AG04450 (cell line): ENCODE results near the gene FARS2. TPM values are rescaled to one million over a fixed set of nuclear protein-coding genes. Genes with fewer than 3 reads are reported as not detected.

Experiments used
- CTCF ChIA-PET: fragments of 300-600, 350-600 bp; formaldehyde crosslinking; extraction: SDS; loops from one replicate; lab custom pipeline; 2022; ENCODE audit warnings: antibody characterized with exemption, inconsistent platforms; lab: Charles Lee
- POLR2A ChIA-PET: fragments of 350-600 bp; formaldehyde crosslinking; extraction: SDS; loops from one replicate; lab custom pipeline; 2021; ENCODE audit warnings: antibody characterized with exemption, inconsistent platforms; lab: Yijun Ruan, JAX
- DNase-seq: peaks from one replicate; pipeline ENCODE4 v3.0.0-alpha.2; 2011; ENCODE audit warnings: low read depth, low spot score
- H3K27ac ChIP-seq: one replicate; pipeline ENCODE4 v1.5.1; 2012; ENCODE audit warnings: low read depth, low read length, control low read depth
- H3K27me3 ChIP-seq: one replicate; pipeline ENCODE4 v1.6.0; 2012; ENCODE audit warnings: low read length; ENCODE audit not compliant: control insufficient read depth, insufficient read depth
- H3K4me3 ChIP-seq: 2 replicates; pipeline ENCODE4 v1.5.1; 2011; ENCODE audit warnings: mild to moderate bottlenecking, low read depth, low read length, control low read depth
- H3K9me3 ChIP-seq: 2 replicates; pipeline ENCODE4 v1.5.1; 2012; ENCODE audit warnings: low read length; ENCODE audit not compliant: control insufficient read depth, insufficient read depth
- CTCF ChIP-seq: IDR thresholded peaks from 2 replicates; pipeline ENCODE4 v1.5.1; 2011; ENCODE audit warnings: low read depth, low read length, control low read depth, inconsistent platforms
- polyA plus RNA-seq: library from polyadenylated mRNA; depleted of rRNA; stranded (reverse); fragments of >200 nt; gene quantifications from 2 replicates; pipeline ENCODE4 v1.2.3, GENCODE V29; 2011

The FARS2 gene
- polyA plus RNA-seq, 1 experiment: 14.0 TPM

DNA sequence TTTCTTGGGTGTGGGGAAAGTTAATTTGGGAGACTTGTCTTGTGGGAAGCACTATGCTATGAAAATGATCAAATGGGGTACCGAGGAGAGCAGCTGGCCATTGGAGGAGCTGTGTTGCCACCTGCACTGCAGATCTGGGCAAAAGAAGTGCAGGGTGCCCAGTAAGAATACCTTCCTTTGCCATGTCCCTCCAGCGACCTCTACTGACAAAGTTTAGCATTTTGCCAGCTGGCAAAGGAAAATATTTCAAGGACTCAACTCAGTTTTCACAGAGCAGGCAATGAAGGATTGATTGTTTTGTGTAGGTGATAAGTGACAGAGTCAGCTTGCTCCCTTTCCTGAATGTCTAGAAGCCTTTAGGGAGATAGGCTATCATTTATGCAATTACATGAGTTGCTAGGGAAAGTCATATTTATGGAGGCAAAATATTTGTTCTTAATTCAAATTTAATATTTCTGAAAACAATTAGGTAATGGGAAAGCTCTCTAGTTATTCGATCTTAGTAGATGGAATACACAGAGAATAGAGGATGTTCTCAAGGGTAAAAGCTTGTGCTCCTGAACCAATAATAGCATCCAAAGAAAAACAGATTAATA lies 118.4 kb downstream of the FARS2 start:
- no peaks in the 10 kb centered on the region for H3K9me3 ChIP-seq
- DNase-seq: no peak
- peak; percentile 69 for TF ChIP-seq CTCF
- H3K27ac ChIP-seq: no peak overlapping the region
- H3K27me3 ChIP-seq: no peaks in the 10 kb centered on the region
- no peak overlapping the region for H3K4me3 ChIP-seq
- ChIA-PET POLR2A (no interaction called here), CTCF (interaction anchor here (0.6 to 3.6 kb wide), 14 partner anchors 9 to 1165 kb away, joined by 3 to 49 read pairs (median 5); no protein-coding TSS in a partner anchor)

GRCh38 chr6:5383856-5384255 lies 122.5 kb downstream of the FARS2 start:
- TF ChIP-seq CTCF: no peak
- CTCF ChIA-PET: interaction anchor here (0.7 kb wide), 1 partner anchor 139 kb away, joined by 4 read pairs; no protein-coding TSS in a partner anchor
- POLR2A ChIA-PET: no interaction called here

GRCh38 chr6:5384276-5384675 lies 123.0 kb downstream of the FARS2 start:
- Histone ChIP-seq H3K27ac (no peak overlapping the region), H3K9me3 (no peaks in the 10 kb centered on the region), H3K4me3 (no peak overlapping the region), H3K27me3 (no peaks in the 10 kb centered on the region)
- no peak for DNase-seq
- POLR2A ChIA-PET: no interaction called here
- TF ChIP-seq CTCF: no peak
- CTCF ChIA-PET: interaction anchor here (0.7 to 1.1 kb wide), 2 partner anchors 139 to 240 kb away, joined by 3 to 4 read pairs; no protein-coding TSS in a partner anchor

More at GRCh38 chr6:5383856-5384255, 122.5 kb downstream of the FARS2 start:
- no peaks in the 10 kb centered on the region for H3K9me3 ChIP-seq
- no peak overlapping the region for H3K4me3 ChIP-seq
- H3K27ac ChIP-seq: no peak overlapping the region
- no peak for DNase-seq
- H3K27me3 ChIP-seq: no peaks in the 10 kb centered on the region

- no peak overlapping the region for H3K27ac ChIP-seq
- ChIA-PET CTCF (interaction anchor here (0.9 to 2.4 kb wide), 3 partner anchors 9 to 45 kb away, joined by 3 to 7 read pairs (median 7); no protein-coding TSS in a partner anchor), POLR2A (no interaction called here)
- TF ChIP-seq CTCF: no peak
- no peaks in the 10 kb centered on the region for H3K27me3 ChIP-seq
- DNase-seq: no peak
- no peaks in the 10 kb centered on the region for H3K9me3 ChIP-seq
- H3K4me3 ChIP-seq: no peak overlapping the region
These were observed 127.0 kb downstream of the FARS2 start for GRCh38 chr6:5388326-5388725.

DNA sequence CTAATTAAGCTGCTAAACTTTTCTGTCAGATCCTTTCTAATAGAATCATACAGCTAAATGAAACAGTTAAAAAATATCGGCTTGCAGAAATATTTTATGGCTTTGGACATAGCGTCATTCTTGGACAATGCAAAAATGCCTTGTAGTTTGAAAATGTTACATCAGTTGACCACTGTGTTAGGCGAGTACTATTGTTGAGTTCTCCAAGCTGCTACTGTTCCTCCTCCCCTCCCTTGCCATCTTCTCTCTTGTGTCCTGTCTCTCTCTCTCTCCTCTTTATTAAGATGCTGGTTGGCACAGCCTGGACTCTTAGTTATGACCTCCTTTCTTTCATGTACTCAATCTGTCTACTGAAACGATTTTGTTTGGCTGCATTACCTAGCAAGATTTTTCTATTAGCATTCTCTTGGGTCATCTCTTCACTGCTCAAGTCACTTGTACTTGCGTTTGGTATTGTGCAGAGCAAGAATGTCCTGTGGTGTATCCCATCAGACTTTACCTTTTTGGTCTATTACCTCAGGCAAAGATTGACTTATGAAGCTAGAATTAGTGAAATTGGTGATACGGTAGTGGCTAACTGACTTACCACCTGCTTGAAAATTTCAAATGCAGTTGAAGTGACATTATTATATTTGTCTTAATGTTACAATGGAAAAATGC lies 127.9 kb downstream of the FARS2 start:
- H3K9me3 ChIP-seq: no peaks in the 10 kb centered on the region
- no peak for DNase-seq
- no peak overlapping the region for H3K4me3 ChIP-seq
- no peak for TF ChIP-seq CTCF
- no peak overlapping the region for H3K27ac ChIP-seq
- ChIA-PET CTCF (interaction anchor here (0.9 to 2.4 kb wide), 4 partner anchors 9 to 82 kb away, joined by 3 to 7 read pairs (median 5); no protein-coding TSS in a partner anchor), POLR2A (no interaction called here)
- H3K27me3 ChIP-seq: no peaks in the 10 kb centered on the region
